Mesodermal cell (in vitro differentiated cells): ENCODE measurements around the gene GABRQ.
"Not testable (repeated sequence)": the region's sequence is repeated elsewhere in the genome, so short reads cannot be mapped to it uniquely, and the experiment has no call there.

ENCODE experiments used
- H3K27ac ChIP-seq: 2 replicates; pipeline ENCODE4 v1.7.0; 2013; ENCODE audit warnings: mild to moderate bottlenecking, low read depth, low read length, moderate library complexity; ENCODE audit not compliant: severe bottlenecking
- H3K36me3 ChIP-seq: 2 replicates; pipeline ENCODE4 v1.7.1; 2013; ENCODE audit warnings: mild to moderate bottlenecking, low read length, moderate library complexity; ENCODE audit not compliant: control insufficient read depth, insufficient read depth
- H3K4me1 ChIP-seq: one replicate; pipeline ENCODE4 v1.7.1; 2013; ENCODE audit warnings: mild to moderate bottlenecking, low read length; ENCODE audit not compliant: insufficient read depth, control insufficient read depth, poor library complexity, severe bottlenecking
- H3K4me3 ChIP-seq: 2 replicates; pipeline ENCODE4 v1.7.0; 2013; ENCODE audit warnings: low read length, control low read depth, mild to moderate bottlenecking; ENCODE audit not compliant: insufficient read depth, poor library complexity, severe bottlenecking; ENCODE audit errors: extremely low read depth
- H3K9me3 ChIP-seq: 2 replicates; pipeline ENCODE4 v1.7.1; 2013; ENCODE audit warnings: mild to moderate bottlenecking, low read length, moderate library complexity; ENCODE audit not compliant: control insufficient read depth
- WGBS, 2 experiments: methylation state at CpG; one replicate each; pipeline ENCODE4 v1.1.5; 2013; ENCODE audit warnings: missing lambda C conversion rate in 2 of 2; ENCODE audit not compliant: insufficient coverage in 2 of 2; 5-methylcytosine and 5-hydroxymethylcytosine counted together

GABRQ gene

GRCh38 chrX:152658302-152658701 is 20.6 kb downstream of the GABRQ start:
- Histone ChIP-seq H3K9me3 (no peaks in the 10 kb centered on the region), H3K27ac (no peak overlapping the region), H3K4me3 (no peak overlapping the region), H3K36me3 (no peaks in the 10 kb centered on the region), H3K4me1 (no peaks in the 10 kb centered on the region)
- WGBS, 2 experiments, result no CpG with 5 or more reads among the region's 2 CpGs

GRCh38 chrX:152663086-152663485 is 25.4 kb downstream of the GABRQ start:
- Histone ChIP-seq H3K27ac (no peak overlapping the region), H3K36me3 (no peaks in the 10 kb centered on the region), H3K9me3 (peaks cover 3% of the 10 kb centered on the region), H3K4me1 (no peaks in the 10 kb centered on the region), H3K4me3 (no peak overlapping the region)
- WGBS, 2 experiments, result no CpG with 5 or more reads among the region's 4 CpGs

GRCh38 chrX:152674135-152674534 is 36.4 kb downstream of the GABRQ start:
- WGBS, 2 experiments, result no CpG with 5 or more reads among the region's 2 CpGs
- H3K4me3 ChIP-seq, result no peak overlapping the region
- no peaks in the 10 kb centered on the region for H3K4me1 ChIP-seq
- no peak overlapping the region for H3K27ac ChIP-seq
- H3K36me3 ChIP-seq, result no peaks in the 10 kb centered on the region
- no peaks in the 10 kb centered on the region for H3K9me3 ChIP-seq

GRCh38 chrX:152674652-152675051 is 37.0 kb downstream of the GABRQ start:
- WGBS, 2 experiments, result no CpG with 5 or more reads among the region's 3 CpGs
- not testable (repeated sequence) for H3K27ac ChIP-seq

GRCh38 chrX:152681012-152681411 is 43.3 kb downstream of the GABRQ start:
- not testable (repeated sequence) for H3K36me3 ChIP-seq, H3K9me3 ChIP-seq, H3K4me3 ChIP-seq, H3K27ac ChIP-seq, H3K4me1 ChIP-seq
- no CpG with 5 or more reads among the region's 3 CpGs for WGBS, 2 experiments

More at GRCh38 chrX:152674652-152675051, 37.0 kb downstream of the GABRQ start:
- not testable (repeated sequence) for H3K9me3 ChIP-seq, H3K4me3 ChIP-seq, H3K36me3 ChIP-seq, H3K4me1 ChIP-seq

- H3K9me3 ChIP-seq, H3K4me3 ChIP-seq, H3K4me1 ChIP-seq, H3K27ac ChIP-seq, H3K36me3 ChIP-seq: not testable (repeated sequence)
- no CpG with 5 or more reads among the region's 34 CpGs for WGBS, 2 experiments
Observed at GRCh38 chrX:152697952-152698931, 60.5 kb downstream of the GABRQ start, which contains the start of gene MAGEA3. TSS of gene MAGEA3 (plus strand) at chrX:152698794. CDS start at chrX:152700833, 2,039 bp downstream.

GRCh38 chrX:152700390-152700789 is 62.7 kb downstream of the GABRQ start:
- not testable (repeated sequence) for H3K4me1 ChIP-seq, H3K27ac ChIP-seq, H3K4me3 ChIP-seq, H3K9me3 ChIP-seq, H3K36me3 ChIP-seq
- WGBS, 2 experiments, result 100% methylated on average over 2 of the region's 5 CpGs; no CpG with 5 or more reads in 1 of the 2 experiments

GRCh38 chrX:152706500-152706899 is 68.8 kb downstream of the GABRQ start:
- H3K4me1 ChIP-seq, H3K27ac ChIP-seq, H3K4me3 ChIP-seq, H3K9me3 ChIP-seq, H3K36me3 ChIP-seq: not testable (repeated sequence)
- WGBS, 2 experiments, result 55 to 81% methylated on average over 2 of the region's 7 CpGs
